ENCODE results near the gene OXLD1. TPM values are rescaled to one million over a fixed set of nuclear protein-coding genes. Genes with fewer than 3 reads are reported as not detected.

Gene OXLD1
- total RNA-seq, 1 donor from 2014 or later: 29.7 TPM

DNA sequence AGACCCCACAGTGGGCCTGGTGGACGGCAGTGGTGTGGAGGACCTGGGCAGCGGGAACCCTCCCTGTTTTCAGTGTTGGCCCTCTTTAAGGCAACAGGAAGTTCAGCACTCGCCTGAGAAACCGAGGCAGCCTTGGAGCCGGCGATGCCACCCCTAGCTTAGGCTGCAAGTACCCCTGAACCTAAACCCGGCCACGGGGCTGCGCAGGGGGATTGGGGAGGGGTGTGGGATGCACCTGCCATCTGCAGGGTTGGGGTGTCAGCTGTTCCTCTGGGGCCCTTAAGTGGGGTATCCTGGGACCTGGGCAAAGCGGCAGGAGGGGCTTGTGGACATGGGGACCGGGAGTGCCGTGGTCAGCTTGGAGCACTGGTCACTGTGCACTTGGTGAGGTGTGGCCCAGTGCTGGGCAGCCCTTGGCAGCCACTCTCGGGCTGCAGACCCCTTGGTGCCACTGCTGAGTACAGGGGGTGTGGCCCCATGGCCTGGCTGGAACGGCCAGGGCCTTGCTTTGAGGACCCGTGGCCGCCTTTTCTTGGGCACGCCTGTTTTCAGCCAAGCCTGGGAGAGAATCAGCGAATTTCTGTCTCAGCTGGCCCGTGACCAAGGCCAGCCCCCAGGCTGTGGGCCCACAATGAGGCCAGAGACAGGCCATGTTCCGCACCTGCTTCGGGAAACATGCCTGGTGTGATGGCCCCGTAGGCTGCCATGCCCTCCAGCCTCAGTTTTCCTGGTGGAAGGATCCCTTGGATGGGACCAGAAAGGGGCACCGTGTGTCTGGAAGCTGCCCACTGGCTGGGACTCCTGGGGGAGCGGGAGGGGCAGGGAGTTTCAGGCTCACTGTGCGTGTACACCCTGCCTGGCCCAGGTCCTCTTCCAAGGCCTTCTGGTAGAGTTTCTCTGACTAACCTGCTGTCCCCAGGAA lies 41.6 kb upstream of the OXLD1 start:
- no peak for ATAC-seq
- DNase-seq: no peak
- Histone ChIP-seq H3K27me3 (ENCODE audit: low read depth) (no peaks in the 10 kb centered on the region), H3K9me3 (no peaks in the 10 kb centered on the region), H3K36me3 (peaks cover 25% of the 10 kb centered on the region), H3K27ac (no peak overlapping the region), H3K4me1 (peaks cover 33% of the 10 kb centered on the region), H3K4me3 (no peak overlapping the region)
- TF ChIP-seq, protein P1, sequence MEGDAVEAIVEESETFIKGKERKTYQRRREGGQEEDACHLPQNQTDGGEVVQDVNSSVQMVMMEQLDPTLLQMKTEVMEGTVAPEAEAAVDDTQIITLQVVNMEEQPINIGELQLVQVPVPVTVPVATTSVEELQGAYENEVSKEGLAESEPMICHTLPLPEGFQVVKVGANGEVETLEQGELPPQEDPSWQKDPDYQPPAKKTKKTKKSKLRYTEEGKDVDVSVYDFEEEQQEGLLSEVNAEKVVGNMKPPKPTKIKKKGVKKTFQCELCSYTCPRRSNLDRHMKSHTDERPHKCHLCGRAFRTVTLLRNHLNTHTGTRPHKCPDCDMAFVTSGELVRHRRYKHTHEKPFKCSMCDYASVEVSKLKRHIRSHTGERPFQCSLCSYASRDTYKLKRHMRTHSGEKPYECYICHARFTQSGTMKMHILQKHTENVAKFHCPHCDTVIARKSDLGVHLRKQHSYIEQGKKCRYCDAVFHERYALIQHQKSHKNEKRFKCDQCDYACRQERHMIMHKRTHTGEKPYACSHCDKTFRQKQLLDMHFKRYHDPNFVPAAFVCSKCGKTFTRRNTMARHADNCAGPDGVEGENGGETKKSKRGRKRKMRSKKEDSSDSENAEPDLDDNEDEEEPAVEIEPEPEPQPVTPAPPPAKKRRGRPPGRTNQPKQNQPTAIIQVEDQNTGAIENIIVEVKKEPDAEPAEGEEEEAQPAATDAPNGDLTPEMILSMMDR (IDR thresholded peaks at IDR 0.05): no peak
- intact Hi-C loops (cut with DNase I): no loop called here

- no peak overlapping the region for H3K4me3 ChIP-seq
- peaks cover 34% of the 10 kb centered on the region for H3K4me1 ChIP-seq
- H3K27me3 ChIP-seq (ENCODE audit: low read depth): no peaks in the 10 kb centered on the region
- DNase-seq: no peak
- intact Hi-C loops (cut with DNase I): no loop called here
- no peak overlapping the region for H3K27ac ChIP-seq
- TF ChIP-seq, protein P1 (IDR thresholded peaks at IDR 0.05): no peak
- H3K36me3 ChIP-seq: peaks cover 27% of the 10 kb centered on the region
- no peaks in the 10 kb centered on the region for H3K9me3 ChIP-seq
- no peak for ATAC-seq
Observed at GRCh38 chr17:81706757-81707624, 40.6 kb upstream of the OXLD1 start.

- H3K9me3 ChIP-seq: no peaks in the 10 kb centered on the region
- H3K27me3 ChIP-seq (ENCODE audit: low read depth): no peaks in the 10 kb centered on the region
- H3K4me1 ChIP-seq: peaks cover 38% of the 10 kb centered on the region
- DNase-seq (no peak), ATAC-seq (no peak)
- no peak overlapping the region for H3K4me3 ChIP-seq
- peaks cover 34% of the 10 kb centered on the region for H3K36me3 ChIP-seq
- intact Hi-C loops (cut with DNase I): no loop called here
- TF ChIP-seq, protein P1 (IDR thresholded peaks at IDR 0.05): no peak
- H3K27ac ChIP-seq: no peak overlapping the region
Observed at GRCh38 chr17:81706232-81706611, 39.8 kb upstream of the OXLD1 start.

DNA sequence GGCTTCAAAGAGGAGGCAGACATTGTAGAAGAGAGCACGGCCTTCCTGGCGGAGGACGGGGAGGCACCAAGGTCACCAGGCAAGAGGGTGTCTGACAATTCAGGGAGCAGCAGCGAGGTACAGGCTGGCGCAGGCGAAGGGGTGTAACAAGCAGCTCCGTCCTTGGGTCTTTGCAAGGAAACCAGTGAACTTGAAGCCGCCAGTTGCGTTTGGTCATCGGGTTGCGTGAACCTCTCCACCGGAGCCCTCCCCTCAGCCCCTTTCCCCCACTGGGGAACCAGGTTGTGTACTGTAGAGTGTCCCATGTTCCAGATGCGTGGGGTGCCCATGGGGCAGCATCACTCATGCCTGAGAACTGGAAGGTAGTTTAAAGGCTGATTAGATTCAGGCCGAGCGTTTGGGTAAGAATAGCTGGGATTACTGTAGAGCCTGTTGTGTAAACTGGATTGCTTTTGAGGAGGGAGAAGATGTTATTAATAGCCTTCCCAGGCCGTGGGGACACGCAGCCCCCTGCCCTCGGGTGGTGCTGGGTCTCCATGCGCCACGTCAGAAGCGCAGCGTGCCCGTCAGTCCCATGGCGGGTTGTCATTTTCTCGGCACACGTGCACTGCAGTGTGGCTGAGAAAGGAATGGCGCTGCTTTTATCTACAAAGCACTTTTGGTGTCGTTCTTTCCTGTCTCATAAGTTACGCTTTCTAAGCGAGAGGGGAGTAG lies 39.3 kb upstream of the OXLD1 start:
- peaks cover 38% of the 10 kb centered on the region for H3K4me1 ChIP-seq
- no peaks in the 10 kb centered on the region for H3K27me3 ChIP-seq (ENCODE audit: low read depth)
- intact Hi-C loops (cut with DNase I): no loop called here
- DNase-seq (no peak), ATAC-seq (no peak)
- no peaks in the 10 kb centered on the region for H3K9me3 ChIP-seq
- no peak overlapping the region for H3K4me3 ChIP-seq
- TF ChIP-seq, protein P1 (IDR thresholded peaks at IDR 0.05): no peak
- peaks cover 40% of the 10 kb centered on the region for H3K36me3 ChIP-seq
- H3K27ac ChIP-seq: no peak overlapping the region
